Sigmoid colon (tissue), 7 donors: ENCODE measurements around the gene LRRN1. TPM values are rescaled to one million over a fixed set of nuclear protein-coding genes. Genes with fewer than 3 reads are reported as not detected.

Experiments
- DNase-seq: peaks from one replicate; pipeline ENCODE4 v3.0.0-alpha.2; 2019
- H3K27ac ChIP-seq, 4 donors: fragments of 200-600 bp; sonication (generic); one replicate each; pipeline ENCODE4 v1.5.1; 2016 to 2019; ENCODE audit warnings: mild to moderate bottlenecking in 1 of 4
- H3K27me3 ChIP-seq, 3 donors: fragments of 200-600 bp; sonication (generic); one replicate each; pipeline ENCODE4 v1.5.1; 2019; ENCODE audit warnings: mild to moderate bottlenecking in 1 of 3
- H3K36me3 ChIP-seq, 4 donors: fragments of 200-600 bp; sonication (generic); one replicate each; pipeline ENCODE4 v1.5.1; 2016 to 2019
- H3K4me1 ChIP-seq, 4 donors: fragments of 200-600 bp; sonication (generic); one replicate each; pipeline ENCODE4 v1.5.1; 2017 to 2019
- H3K4me3 ChIP-seq, 4 donors: fragments of 200-600 bp; sonication (generic); one replicate each; pipeline ENCODE4 v1.5.1; 2017 to 2019; ENCODE audit warnings: mild to moderate bottlenecking in 2 of 4, moderate library complexity in 1 of 4
- H3K9me3 ChIP-seq, 4 donors: fragments of 200-600 bp in 3 of 4; sonication (generic) in 3 of 4; one replicate each; pipeline versions ENCODE4 v1.5.1 to v1.6.1; 2013 to 2019
- CTCF ChIP-seq, 4 experiments: fragments of 450-650 bp in 3 of 4; fragments of 200-600 bp in 1 of 4; IDR thresholded peaks; one replicate each; pipeline ENCODE4 v1.5.1; 2016 to 2019; ENCODE audit warnings: antibody characterized with exemption in 4 of 4, mild to moderate bottlenecking in 3 of 4, moderate library complexity in 2 of 4
- EP300 ChIP-seq, 4 donors: sonication (generic); formaldehyde crosslinking; IDR thresholded peaks; one replicate each; pipeline ENCODE4 v1.6.1; 2017; ENCODE audit warnings: antibody characterized with exemption in 4 of 4
- POLR2A ChIP-seq, 2 donors: fragments of 450-650 bp; IDR thresholded peaks; one replicate each; pipeline ENCODE4 v1.6.1; 2016; ENCODE audit warnings: antibody characterized with exemption in 2 of 2, mild to moderate bottlenecking in 2 of 2, moderate library complexity in 2 of 2
- POLR2AphosphoS5 ChIP-seq, 4 donors: sonication (generic); formaldehyde crosslinking; IDR thresholded peaks; one replicate each; pipeline ENCODE4 v1.6.1; 2017; ENCODE audit warnings: antibody characterized with exemption in 4 of 4
- WGBS, 2 donors: extraction: QIAGEN DNeasy Blood & Tissue Kit; methylation state at CpG; one replicate each; pipeline ENCODE4 v1.1.7; 2013; 5-methylcytosine and 5-hydroxymethylcytosine counted together
- intact Hi-C: fragments of 100-400 bp; cut with DNase I; formaldehyde crosslinking; loops from one replicate; pipeline ENCODE4 v1.15.1; 2023
- polyA plus RNA-seq, 3 donors: library from polyadenylated mRNA; stranded (reverse); fragments of 200-250 nt; gene quantifications; one replicate each; pipeline ENCODE4 v1.2.3, GENCODE V29; 2013
- total RNA-seq, 4 donors: library from RNA; depleted of rRNA; stranded (reverse); fragments of >200 nt; gene quantifications; one replicate each; pipeline ENCODE4 v1.1.0, GENCODE V29; 2016
- donor health status: healthy with polysubstance abuse.
- donor health status: Bipolar disorder and iron deficiency.
- donor health status: healthy.

LRRN1 gene
- total and polyA plus RNA-seq, 7 donors, result 0.14 to 1.1 (median 0.28) TPM; not detected in 2

GRCh38 chr3:3847994-3848922 is 49.0 kb downstream of the LRRN1 start:
- Histone ChIP-seq H3K9me3 (no peaks in the 10 kb centered on the region), H3K27ac (no peak overlapping the region), H3K27me3 (no peaks in the 10 kb centered on the region), H3K4me1 (no peaks in the 10 kb centered on the region), H3K36me3 (no peaks in the 10 kb centered on the region), H3K4me3 (no peak overlapping the region)
- WGBS, 2 donors, result 25 to 69% methylated on average over 8 of the region's 8 CpGs
- no peak for DNase-seq
- intact Hi-C loops, result no loop called here
- TF ChIP-seq CTCF (IDR thresholded peaks at IDR 0.05) (no peak), POLR2AphosphoS5 (IDR thresholded peaks at IDR 0.05) (no peak), POLR2A (IDR thresholded peaks at IDR 0.05) (no peak), EP300 (IDR thresholded peaks at IDR 0.05) (no peak)

- no peaks in the 10 kb centered on the region for H3K36me3 ChIP-seq
- H3K27me3 ChIP-seq, result no peaks in the 10 kb centered on the region
- no peak overlapping the region for H3K27ac ChIP-seq
- intact Hi-C loops, result no loop called here
- DNase-seq, result no peak
- TF ChIP-seq POLR2A (IDR thresholded peaks at IDR 0.05), result no peak
- TF ChIP-seq POLR2AphosphoS5 (IDR thresholded peaks at IDR 0.05), result no peak
- TF ChIP-seq CTCF (IDR thresholded peaks at IDR 0.05), result no peak
- no peaks in the 10 kb centered on the region for H3K9me3 ChIP-seq
- H3K4me3 ChIP-seq, result no peak overlapping the region
- 33 to 73% methylated on average over 8 of the region's 8 CpGs for WGBS, 2 donors
- H3K4me1 ChIP-seq, result no peaks in the 10 kb centered on the region
Measured at GRCh38 chr3:3848923-3849275, 49.7 kb downstream of the LRRN1 start.

GRCh38 chr3:3851621-3852323 is 52.5 kb downstream of the LRRN1 start:
- intact Hi-C loops, result no loop called here
- WGBS, 2 donors, result 91 to 93% methylated on average over 4 of the region's 4 CpGs
- Histone ChIP-seq H3K4me3 (no peak overlapping the region), H3K36me3 (no peaks in the 10 kb centered on the region), H3K4me1 (no peaks in the 10 kb centered on the region), H3K9me3 (no peaks in the 10 kb centered on the region), H3K27me3 (no peaks in the 10 kb centered on the region), H3K27ac (no peak overlapping the region)
- DNase-seq, result no peak
- TF ChIP-seq POLR2A (IDR thresholded peaks at IDR 0.05), result no peak
- TF ChIP-seq POLR2AphosphoS5 (IDR thresholded peaks at IDR 0.05), result no peak
- no peak for TF ChIP-seq EP300 (IDR thresholded peaks at IDR 0.05)
- TF ChIP-seq CTCF (IDR thresholded peaks at IDR 0.05), result no peak

- Histone ChIP-seq H3K4me3 (no peak overlapping the region), H3K27me3 (no peaks in the 10 kb centered on the region), H3K9me3 (no peaks in the 10 kb centered on the region), H3K4me1 (no peaks in the 10 kb centered on the region), H3K27ac (no peak overlapping the region), H3K36me3 (no peaks in the 10 kb centered on the region)
- no peak for DNase-seq
- TF ChIP-seq CTCF (IDR thresholded peaks at IDR 0.05) (no peak), POLR2A (IDR thresholded peaks at IDR 0.05) (no peak), POLR2AphosphoS5 (IDR thresholded peaks at IDR 0.05) (no peak), EP300 (IDR thresholded peaks at IDR 0.05) (no peak)
- WGBS, 2 donors, result 81 to 83% methylated on average over 1 of the region's 1 CpG
- intact Hi-C loops, result no loop called here
Measured at GRCh38 chr3:3853544-3853943, 54.3 kb downstream of the LRRN1 start.
